GM12878 (cell line): ENCODE results near the gene ALCAM. TPM values are rescaled to one million over a fixed set of nuclear protein-coding genes. Genes with fewer than 3 reads are reported as not detected.

Experiments used
- ATAC-seq: fragments of 200-7000 bp; cut with Tn5 transposase; 3 replicates; pipeline ENCODE4 v1.9.1; 2020; ENCODE audit warnings: mild to moderate bottlenecking, moderate library complexity
- BruUV-seq: library from RNA; stranded (reverse); fragments of 400-500 nt; replicated peaks from 2 replicates; lab custom pipeline; 2021; lab: Mats Ljungman, UMichigan
- CTCF ChIA-PET: fragments of 300-600 bp; sonication (Branson Sonifier 250); formaldehyde crosslinking; extraction: SDS; loops from one replicate; lab custom pipeline; 2021; ENCODE audit warnings: inconsistent platforms; lab: Yijun Ruan, JAX
- POLR2A ChIA-PET: fragments of 350-600 bp; formaldehyde crosslinking; extraction: SDS; loops from one replicate; lab custom pipeline; 2021; ENCODE audit warnings: inconsistent platforms; lab: Charles Lee
- RAD21 ChIA-PET: fragments of 300-600 bp; sonication (Branson Sonifier 250); formaldehyde crosslinking; loops from one replicate; lab custom pipeline; 2023; ENCODE audit warnings: antibody characterized with exemption; ENCODE audit not compliant: unreplicated experiment; lab: Charles Lee
- SMC1A ChIA-PET: fragments of 300-600 bp; sonication (Branson Sonifier 250); formaldehyde crosslinking; loops from one replicate; lab custom pipeline; 2023; ENCODE audit not compliant: unreplicated experiment, uncharacterized antibody; lab: Charles Lee
- DNase-seq: peaks from one replicate; pipeline ENCODE4 v3.0.0-alpha.2; 2011; ENCODE audit warnings: low read depth, low spot score
- FAIRE-seq: peaks from 3 replicates; lab custom pipeline; 2011; peaks lifted over from hg19 to GRCh38; lab: Jason Lieb, UNC
- H2AFZ ChIP-seq: 2 replicates; pipeline ENCODE4 v1.6.0; 2011; ENCODE audit warnings: low read depth, low read length, control low read depth; ENCODE audit not compliant: control insufficient read depth
- H3K27ac ChIP-seq: 2 replicates; pipeline ENCODE4 v1.5.1; 2011; ENCODE audit warnings: control low read depth; ENCODE audit not compliant: control insufficient read depth, insufficient read depth
- H3K27me3 ChIP-seq, 2 experiments: replicated peaks in 1 of 2; 2 replicates each; pipeline versions ENCODE4 v1.6.0 to v1.6.1; 2011; ENCODE audit warnings: low read length in 1 of 2; ENCODE audit not compliant: control insufficient read depth in 2 of 2, insufficient read depth in 2 of 2
- H3K36me3 ChIP-seq, 2 experiments: 2 replicates each; pipeline ENCODE4 v1.5.1; 2011; ENCODE audit warnings: low read length in 1 of 2; ENCODE audit not compliant: control insufficient read depth in 2 of 2, insufficient read depth in 2 of 2
- H3K4me1 ChIP-seq: 2 replicates; pipeline ENCODE4 v1.6.1; 2011; ENCODE audit warnings: mild to moderate bottlenecking, low read length, moderate library complexity, mixed read lengths; ENCODE audit not compliant: control insufficient read depth, insufficient read depth
- H3K4me2 ChIP-seq: 2 replicates; pipeline ENCODE4 v1.6.0; 2011; ENCODE audit warnings: control low read depth; ENCODE audit not compliant: control insufficient read depth, insufficient read depth
- H3K4me3 ChIP-seq: fragments of 200-600 bp; sonication (generic); 2 replicates; pipeline ENCODE4 v1.5.1; 2016
- H3K79me2 ChIP-seq: 2 replicates; pipeline ENCODE4 v1.6.0; 2011; ENCODE audit warnings: low read length; ENCODE audit not compliant: control insufficient read depth, insufficient read depth
- H3K9ac ChIP-seq: 2 replicates; pipeline ENCODE4 v1.8.0; 2011; ENCODE audit warnings: low read length, control low read depth, mixed read lengths; ENCODE audit not compliant: control insufficient read depth, insufficient read depth
- H3K9me3 ChIP-seq: replicated peaks from 3 replicates; pipeline ENCODE4 v1.5.1; 2011; ENCODE audit warnings: mild to moderate bottlenecking, low read length; ENCODE audit not compliant: control insufficient read depth, insufficient read depth
- H4K20me1 ChIP-seq: 2 replicates; pipeline ENCODE4 v1.6.0; 2011; ENCODE audit not compliant: control insufficient read depth, insufficient read depth
- ATF3 ChIP-seq: IDR thresholded peaks from 2 replicates; pipeline ENCODE4 v1.6.1; 2011; ENCODE audit warnings: low read depth, mild to moderate bottlenecking, low read length, moderate library complexity, borderline replicate concordance; ENCODE audit errors: extremely low read depth
- ATF7 ChIP-seq: fragments of 450-650 bp; IDR thresholded peaks from 2 replicates; pipeline ENCODE4 v1.6.1; 2016; ENCODE audit warnings: low read depth, mild to moderate bottlenecking
- BCLAF1 ChIP-seq: fragments of 450-650 bp; IDR thresholded peaks from 2 replicates; pipeline ENCODE4 v1.6.1; 2017; ENCODE audit warnings: antibody characterized with exemption, mild to moderate bottlenecking, moderate library complexity
- EED ChIP-seq: sonication (generic); IDR thresholded peaks from 2 replicates; pipeline ENCODE4 v1.6.1; 2016; ENCODE audit warnings: antibody characterized with exemption, low read depth
- FOXM1 ChIP-seq: IDR thresholded peaks from 2 replicates; pipeline ENCODE4 v1.6.1; 2012; ENCODE audit warnings: low read depth, mild to moderate bottlenecking, inconsistent platforms, low read length, moderate library complexity
- IKZF1 ChIP-seq: fragments of 450-650 bp; conservative IDR thresholded peaks from 2 replicates; pipeline ENCODE4 v1.6.1; 2017; ENCODE audit warnings: antibody characterized with exemption, mild to moderate bottlenecking
- IKZF2 ChIP-seq, 2 experiments: fragments of 450-650 bp; IDR thresholded peaks; 2 replicates each; pipeline ENCODE4 v1.6.1; 2017; ENCODE audit warnings: mild to moderate bottlenecking in 2 of 2, moderate library complexity in 2 of 2
- LARP7 ChIP-seq: fragments of 450-650 bp; IDR thresholded peaks from 2 replicates; pipeline ENCODE4 v1.6.1; 2017; ENCODE audit warnings: mild to moderate bottlenecking
- MXI1 ChIP-seq: fragments of 150-350 bp; IDR thresholded peaks from 2 replicates; pipeline ENCODE4 v1.6.1; 2011; ENCODE audit warnings: low read depth, mild to moderate bottlenecking, inconsistent platforms, low read length, improper control_type of control experiment
- NFIC ChIP-seq: IDR thresholded peaks from 2 replicates; pipeline ENCODE4 v1.6.1; 2012; ENCODE audit warnings: low read depth, mild to moderate bottlenecking, inconsistent platforms, low read length, moderate library complexity
- RAD21 ChIP-seq: IDR thresholded peaks from 2 replicates; pipeline ENCODE4 v1.6.1; 2011; ENCODE audit warnings: mild to moderate bottlenecking, low read depth, low read length, moderate library complexity; ENCODE audit not compliant: insufficient read depth
- RUNX3 ChIP-seq: IDR thresholded peaks from 2 replicates; pipeline ENCODE4 v1.6.1; 2012; ENCODE audit warnings: low read length, inconsistent platforms
- SUPT20H ChIP-seq: IDR thresholded peaks from 2 replicates; pipeline ENCODE4 v1.6.1; 2011; ENCODE audit warnings: low read depth, mild to moderate bottlenecking, low read length, moderate library complexity, borderline replicate concordance; ENCODE audit not compliant: control insufficient read depth
- WGBS: methylation state at CpG from one replicate; pipeline ENCODE4 v1.1.6; 2016; ENCODE audit warnings: low lambda C conversion rate; ENCODE audit not compliant: insufficient replicate concordance, insufficient coverage; ENCODE audit errors: missing lambda C conversion rate; 5-methylcytosine and 5-hydroxymethylcytosine counted together
- in situ Hi-C: fragments of 300-500 bp; cut with MboI; formaldehyde crosslinking; loops from 9 replicates; pipeline ENCODE4 v1.14.3; 2018; ENCODE audit warnings: mixed read lengths
- intact Hi-C: fragments of 100-400 bp; cut with micrococcal nuclease; formaldehyde crosslinking; loops from one replicate; pipeline ENCODE4 v1.14.2; 2022; ENCODE audit not compliant: unreplicated experiment
- polyA plus RNA-seq, 11 experiments: library from polyadenylated mRNA; depleted of rRNA in 4 of 11; unstranded in 6 of 11; stranded (reverse) in 5 of 11; fragments of >200 nt; fragmentation: Nextera tagmentation in 4 of 11; fragmentation: Illumina TruSeq in 1 of 11; extraction: Ambion mirVana in 4 of 11; extraction: Trizol in 1 of 11; gene quantifications; 1 replicate in 1 of 11; 2 replicates in 10 of 11; pipeline versions ENCODE4 v1.2.1 to v1.2.3, GENCODE V29; 2011 to 2016; ENCODE audit warnings: inconsistent platforms in 2 of 11, missing spikeins in 2 of 11, low read depth in 1 of 11
- total RNA-seq, 4 experiments: library from RNA; depleted of rRNA in 3 of 4; stranded (reverse); fragments of >200 nt in 3 of 4; fragmentation: Illumina TruSeq in 1 of 4; extraction: Trizol in 1 of 4; gene quantifications; 2 replicates each; pipeline versions ENCODE4 v1.2.1 to v1.2.3, GENCODE V29; 2013 to 2021

ALCAM gene
- total and polyA plus RNA-seq, 10 of the 15 experiments (the other 5 are each of a cell fraction or from before 2014, with no cell fraction given) = 12.2 to 54.2 (median 32.6) TPM

- no peak for ATAC-seq
- FAIRE-seq = no peak
- Histone ChIP-seq H2AFZ (no peak overlapping the region), H3K27ac (no peak overlapping the region), H3K9me3 (no peaks in the 10 kb centered on the region), H3K4me3 (no peak overlapping the region), H3K79me2 (no peaks in the 10 kb centered on the region), H3K9ac (no peak overlapping the region), H3K4me1 (0 out of 2 replicates have a peak, but pooled peaks cover 2% of the 10 kb centered on the region), H3K27me3 (no peaks in the 10 kb centered on the region), H3K36me3 (no peaks in the 10 kb centered on the region), H4K20me1 (no peaks in the 10 kb centered on the region), H3K4me2 (no peak overlapping the region)
- no peak for DNase-seq
- RAD21 ChIA-PET = no interaction called here
- TF ChIP-seq MXI1 (no peak), LARP7 (no peak)
- 81% methylated on average over 1 of the region's 1 CpG for WGBS
- intact Hi-C loops (no loop called here), in situ Hi-C loops (no loop called here)
- POLR2A ChIA-PET = no interaction called here
- CTCF ChIA-PET = no interaction called here
- SMC1A ChIA-PET = interaction anchor here (1.3 kb wide), 1 partner anchor 49 kb away, joined by 3 read pairs; the partner anchor contains the start of gene ALCAM
- no TSS peak for BruUV-seq
Observed at GRCh38 chr3:105317841-105318240, 48.9 kb upstream of the ALCAM start.

- H3K4me2 ChIP-seq = peak overlapping the region; percentile 67
- ChIA-PET POLR2A (interaction anchor here (1.0 to 1.3 kb wide), 2 partner anchors 15 to 46 kb away, joined by 3 to 4 read pairs; no protein-coding TSS in a partner anchor), RAD21 (interaction anchor here (0.9 to 2.2 kb wide), 2 partner anchors 43 to 45 kb away, joined by 4 to 9 read pairs; partner anchors contain the start of gene ALCAM), SMC1A (interaction anchor here (0.7 to 2.1 kb wide), 3 partner anchors 11 to 45 kb away, joined by 3 to 6 read pairs (median 5); no protein-coding TSS in a partner anchor), CTCF (interaction anchor here (1.7 kb wide), 1 partner anchor 195 kb away, joined by 5 read pairs; no protein-coding TSS in a partner anchor)
- H3K4me3 ChIP-seq = no peak overlapping the region
- H3K79me2 ChIP-seq = no peaks in the 10 kb centered on the region
- H3K36me3 ChIP-seq = no peaks in the 10 kb centered on the region
- H3K9ac ChIP-seq = no peak overlapping the region
- peak; percentile 61 for FAIRE-seq
- WGBS = 26% methylated on average over 3 of the region's 3 CpGs
- H3K27me3 ChIP-seq = no peaks in the 10 kb centered on the region
- H3K27ac ChIP-seq = 0 out of 2 replicates have a peak overlapping the region, but pooled peaks have one; percentile 11
- H4K20me1 ChIP-seq = no peaks in the 10 kb centered on the region
- H2AFZ ChIP-seq = 0 out of 2 replicates have a peak overlapping the region, but pooled peaks have one; percentile 25
- peak; percentile 36 for DNase-seq
- no TSS peak for BruUV-seq
- 0 out of 2 replicates have a peak, but pooled peaks cover 2% of the 10 kb centered on the region for H3K4me1 ChIP-seq
- peak; percentile 94 for ATAC-seq
- intact Hi-C loops = no loop called here
- in situ Hi-C loops = no loop called here
- no peaks in the 10 kb centered on the region for H3K9me3 ChIP-seq
- peak; percentile 66 for TF ChIP-seq FOXM1
- TF ChIP-seq IKZF1 = peak; percentile 62; the same call in 1 of the 2 replicates
- TF ChIP-seq RUNX3 = peak; percentile 53; the same call in 1 of the 2 replicates
- TF ChIP-seq ATF7 = peak; percentile 31; the same call in 1 of the 2 replicates
- TF ChIP-seq ATF3 = no peak
- peak; percentile 73 to 75 for TF ChIP-seq IKZF2 (IDR thresholded peaks at IDR 0.05)
- no peak for TF ChIP-seq SUPT20H
- TF ChIP-seq NFIC = peak; percentile 75
- no peak for TF ChIP-seq BCLAF1
- peak; percentile 67; the same call in 1 of the 2 replicates for TF ChIP-seq EED
- TF ChIP-seq RAD21 = peak; percentile 11; the same call in 1 of the 2 replicates
Observed at GRCh38 chr3:105322570-105323273, 44.0 kb upstream of the ALCAM start.
